DMS153 (cell line): ENCODE measurements around the gene KCNH5.
A peak's percentile ranks its signal among the peaks of the same experiment; 100 is the strongest.
"Not testable (repeated sequence)": the region's sequence is repeated elsewhere in the genome, so short reads cannot be mapped to it uniquely, and the experiment has no call there.

Experiments
- DNase-seq: peaks from one replicate; lab custom pipeline; 2025; lab: John Stamatoyannopoulos, UW

The KCNH5 gene

GRCh38 chr14:62882967-62883366, 162.3 kb downstream of the KCNH5 start:
- DNase-seq: no peak

DNA sequence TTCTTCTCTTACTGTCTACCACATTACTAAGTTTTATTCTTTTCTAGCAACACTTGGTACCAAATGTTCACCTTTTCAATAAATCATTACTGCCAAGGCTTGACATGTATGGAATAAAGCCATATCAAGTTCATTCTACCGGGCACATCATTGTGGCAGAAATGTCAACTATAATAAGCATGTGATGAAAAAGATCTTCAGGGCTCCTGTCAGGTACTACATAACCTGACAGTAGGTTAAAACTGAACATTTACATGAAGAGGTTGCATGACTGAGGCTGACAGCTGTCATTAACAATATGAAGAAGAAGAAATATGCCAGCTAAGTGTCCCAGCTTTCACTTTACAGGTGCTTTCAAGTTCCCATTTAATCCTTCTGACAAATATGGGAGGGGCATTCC, 178.9 kb downstream of the KCNH5 start:
- no peak for DNase-seq

GRCh38 chr14:62864588-62864987, 180.7 kb downstream of the KCNH5 start:
- no peak for DNase-seq

DNA sequence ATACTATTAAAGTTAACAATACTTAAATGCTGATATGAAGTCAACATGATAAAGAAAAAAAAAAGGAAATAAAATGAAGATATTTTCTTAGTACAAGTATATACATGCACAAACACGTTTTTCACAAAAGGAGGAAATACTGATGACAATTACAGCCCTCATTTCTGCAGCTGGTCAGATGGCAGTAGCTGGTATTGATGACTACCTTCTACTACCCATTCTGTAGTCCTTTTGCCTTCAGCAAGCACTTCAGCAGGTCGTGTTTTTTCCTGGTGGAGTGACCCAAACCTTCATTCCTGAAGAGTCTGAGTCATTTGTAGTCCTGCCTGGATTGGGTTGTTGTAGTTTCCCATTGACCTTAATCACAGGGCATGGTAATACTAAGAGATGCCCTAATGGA, 187.2 kb downstream of the KCNH5 start:
- DNase-seq: not testable (repeated sequence)

GRCh38 chr14:62854951-62855350, 190.3 kb downstream of the KCNH5 start:
- DNase-seq: no peak

DNA sequence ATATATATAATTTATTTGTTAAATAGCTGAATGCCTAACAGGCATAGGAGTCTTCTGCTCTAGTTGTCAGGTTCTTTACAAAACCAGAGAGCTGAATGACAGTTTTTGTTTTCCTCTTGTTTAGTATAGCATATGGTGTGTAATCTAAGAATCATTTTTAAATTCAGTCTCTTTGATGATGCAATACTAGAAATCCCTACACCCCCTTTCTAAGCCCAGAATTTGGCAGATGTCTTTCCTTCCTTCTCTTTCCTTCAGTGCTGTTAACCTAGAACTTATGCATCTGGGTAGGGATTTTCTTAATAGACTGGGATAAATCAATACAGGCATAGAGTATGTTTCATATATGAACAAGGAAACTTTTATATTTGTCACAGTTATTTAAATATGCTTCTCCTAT, 198.1 kb downstream of the KCNH5 start:
- no peak for DNase-seq

DNA sequence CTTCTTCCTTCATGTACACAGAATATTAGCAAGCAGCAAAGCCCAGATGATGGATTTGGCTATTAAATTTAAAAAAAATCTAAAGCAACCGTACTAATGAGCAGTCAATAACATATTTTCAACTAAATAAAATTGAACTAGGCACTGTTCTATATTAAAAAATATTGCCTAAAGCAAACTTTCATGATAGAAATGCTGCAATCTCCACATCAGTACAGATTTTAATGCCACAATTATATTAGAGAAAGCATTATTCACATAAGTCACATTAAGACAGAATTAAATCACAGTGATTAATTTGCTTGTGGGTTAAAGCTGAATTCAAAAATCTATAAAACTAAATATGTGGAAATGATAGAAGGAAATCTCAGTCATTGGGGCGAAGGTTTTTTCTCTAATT, 200.7 kb downstream of the KCNH5 start:
- no peak for DNase-seq

GRCh38 chr14:62824086-62824485, 221.2 kb downstream of the KCNH5 start:
- DNase-seq: no peak

- DNase-seq: no peak
Measured at GRCh38 chr14:62819931-62820330, 225.3 kb downstream of the KCNH5 start.

DNA sequence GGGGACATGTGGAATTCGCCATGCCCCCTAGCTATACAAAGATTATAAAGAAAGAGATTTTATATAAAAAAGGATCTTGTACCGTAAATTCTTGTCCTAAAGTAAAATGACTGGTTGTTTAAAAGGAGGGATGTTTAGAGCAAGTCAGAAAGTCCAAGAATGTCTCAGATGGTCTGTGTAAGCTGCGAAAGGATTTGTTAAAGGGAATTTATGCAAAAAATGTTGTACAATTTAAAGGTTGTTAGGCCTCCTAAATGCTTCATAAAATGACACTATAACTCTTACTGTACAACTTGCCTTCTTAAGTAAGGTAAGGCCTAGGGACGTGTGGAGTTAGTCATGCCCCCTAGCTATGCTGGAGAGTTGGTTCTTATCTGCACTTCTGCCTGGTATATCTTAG, 237.6 kb downstream of the KCNH5 start:
- no peak for DNase-seq

- peak; percentile 13 for DNase-seq
Measured at GRCh38 chr14:62800577-62800976, 244.7 kb downstream of the KCNH5 start.

- no peak for DNase-seq
Measured at GRCh38 chr14:62796431-62796830, 248.8 kb downstream of the KCNH5 start.

GRCh38 chr14:62792578-62792977, 252.7 kb downstream of the KCNH5 start:
- no peak for DNase-seq

- not testable (repeated sequence) for DNase-seq
Measured at GRCh38 chr14:62781328-62781727, 263.9 kb downstream of the KCNH5 start.

GRCh38 chr14:62778852-62779251, 266.4 kb downstream of the KCNH5 start:
- no peak for DNase-seq

- DNase-seq: no peak
Measured at GRCh38 chr14:62778310-62778709, 266.9 kb downstream of the KCNH5 start.

DNA sequence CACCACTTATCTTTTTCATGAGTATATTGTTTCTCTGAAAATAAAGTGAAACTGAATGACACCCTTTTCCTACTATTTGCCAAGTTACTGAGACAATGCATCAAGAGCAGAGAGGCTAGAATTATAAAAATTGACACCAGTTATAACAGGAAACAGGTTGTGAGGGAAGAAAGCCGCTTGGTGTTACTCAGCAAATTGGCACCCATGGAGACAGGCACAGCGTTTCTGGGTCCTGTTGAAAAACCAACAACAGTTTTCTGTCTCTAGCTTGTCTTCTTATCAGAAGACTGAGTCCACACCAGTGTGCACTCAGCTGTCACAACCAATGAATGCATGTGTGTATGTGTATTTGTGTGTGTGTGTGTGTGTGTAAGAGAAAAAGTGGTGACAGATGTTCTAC, 267.7 kb downstream of the KCNH5 start:
- no peak for DNase-seq

- DNase-seq: no peak
Measured at GRCh38 chr14:62776300-62776699, 269.0 kb downstream of the KCNH5 start.

GRCh38 chr14:62768753-62769152, 276.5 kb downstream of the KCNH5 start:
- no peak for DNase-seq

- no peak for DNase-seq
Measured at GRCh38 chr14:62763951-62764350, 281.3 kb downstream of the KCNH5 start.

DNA sequence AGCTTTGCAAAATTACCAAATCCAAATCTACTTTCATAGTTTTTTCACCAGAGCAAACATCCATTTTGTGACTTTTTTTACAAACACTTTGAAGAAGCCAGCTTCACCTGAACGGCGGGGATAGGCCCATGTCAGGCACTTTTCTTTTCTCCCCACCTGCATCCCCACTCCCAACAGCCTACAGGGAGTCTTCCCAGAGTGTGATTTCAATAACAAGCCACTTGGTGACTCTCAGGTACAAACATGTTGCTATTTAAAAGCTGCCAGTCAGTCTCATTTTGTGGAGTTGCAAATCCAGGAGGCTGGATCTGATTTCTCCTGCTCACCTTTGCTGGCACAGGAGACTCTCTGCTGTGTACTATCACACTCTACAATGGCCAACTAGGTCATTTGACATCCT, 285.5 kb downstream of the KCNH5 start:
- no peak for DNase-seq

DNA sequence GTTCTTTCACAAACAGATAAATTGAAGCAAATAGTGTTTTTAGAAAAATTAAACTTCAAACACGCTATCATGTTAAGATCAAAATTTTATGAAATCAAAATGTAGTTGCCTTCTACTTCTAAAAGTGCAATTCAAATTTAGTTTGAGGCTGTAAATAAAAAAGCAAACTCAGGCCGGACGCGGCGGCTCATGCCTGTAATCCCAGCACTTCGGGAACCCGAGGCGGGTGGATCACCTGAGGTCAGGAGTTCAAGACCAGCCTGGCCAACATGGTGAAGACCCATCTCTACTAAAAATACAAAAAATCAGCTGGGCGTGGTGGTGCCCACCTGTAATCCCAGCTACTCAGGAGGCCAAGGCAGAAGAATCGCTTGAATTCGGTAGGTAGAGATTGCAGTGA, 298.4 kb downstream of the KCNH5 start:
- DNase-seq: not testable (repeated sequence)

DNA sequence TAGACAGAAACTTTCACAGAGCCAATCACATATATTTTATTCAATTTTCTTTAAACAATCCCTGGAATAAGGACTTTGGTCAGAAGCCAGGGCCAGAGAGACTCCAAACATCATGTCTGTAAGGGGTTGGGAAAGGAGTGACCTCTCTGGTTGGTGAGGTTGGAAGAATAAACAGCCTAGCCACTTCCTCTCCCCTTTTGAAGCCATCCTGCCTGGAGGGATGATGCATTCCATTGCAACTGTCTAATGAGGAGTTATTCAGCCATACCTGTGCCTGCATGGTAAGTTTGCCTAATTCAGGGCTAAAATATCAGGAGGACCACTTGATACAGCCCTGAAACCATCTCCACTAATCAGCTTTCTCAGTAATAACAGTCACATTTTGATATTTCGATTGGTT, 299.8 kb downstream of the KCNH5 start:
- DNase-seq: no peak

GRCh38 chr14:62743560-62743959, 301.7 kb downstream of the KCNH5 start:
- DNase-seq: no peak

GRCh38 chr14:62743118-62743517, 302.1 kb downstream of the KCNH5 start:
- no peak for DNase-seq
